Esophagus squamous epithelium (tissue), 5 donors: ENCODE measurements around the gene ZNF525. TPM values are rescaled to one million over a fixed set of nuclear protein-coding genes. Genes with fewer than 3 reads are reported as not detected.
"Not testable (repeated sequence)": the region's sequence is repeated elsewhere in the genome, so short reads cannot be mapped to it uniquely, and the experiment has no call there.

Source experiments
- DNase-seq: peaks from one replicate; lab custom pipeline; 2025; lab: John Stamatoyannopoulos, UW
- H3K27ac ChIP-seq, 4 donors: fragments of 200-600 bp; sonication (generic); one replicate each; pipeline ENCODE4 v1.5.1; 2016 to 2019; ENCODE audit warnings: mild to moderate bottlenecking in 1 of 4
- H3K27me3 ChIP-seq, 4 donors: fragments of 200-600 bp; sonication (generic); 1 replicate in 3 of 4; 2 replicates in 1 of 4; pipeline versions ENCODE4 v1.5.1 to v1.6.0; 2017 to 2021; ENCODE audit warnings: antibody characterized with exemption in 1 of 4
- H3K36me3 ChIP-seq, 3 donors: fragments of 200-600 bp; sonication (generic); one replicate each; pipeline ENCODE4 v1.5.1; 2016 to 2019
- H3K4me1 ChIP-seq, 3 donors: fragments of 200-600 bp; sonication (generic); one replicate each; pipeline ENCODE4 v1.5.1; 2017 to 2019
- H3K4me3 ChIP-seq, 4 donors: fragments of 200-600 bp; sonication (generic); 1 replicate in 3 of 4; 2 replicates in 1 of 4; pipeline ENCODE4 v1.5.1; 2016 to 2019; ENCODE audit warnings: mild to moderate bottlenecking in 2 of 4, moderate library complexity in 1 of 4
- H3K9me3 ChIP-seq, 3 donors: fragments of 200-600 bp; sonication (generic); one replicate each; pipeline ENCODE4 v1.5.1; 2016 to 2019
- POLR2A ChIP-seq, 4 donors: fragments of 450-650 bp; IDR thresholded peaks; one replicate each; pipeline ENCODE4 v1.6.1; 2017; ENCODE audit warnings: antibody characterized with exemption in 4 of 4, mild to moderate bottlenecking in 4 of 4, moderate library complexity in 3 of 4
- WGBS, 2 donors: methylation state at CpG; one replicate each; pipeline ENCODE4 v1.1.5; 2018; 5-methylcytosine and 5-hydroxymethylcytosine counted together
- intact Hi-C: fragments of 100-400 bp; cut with DNase I; formaldehyde crosslinking; loops from one replicate; pipeline ENCODE4 v1.15.0; 2022
- total RNA-seq, 4 donors: library from RNA; depleted of rRNA; stranded (reverse); fragments of >200 nt; gene quantifications; one replicate each; pipeline ENCODE4 v1.1.0, GENCODE V29; 2016
- TF ChIP-seq, protein P1 (sequence below), 6 experiments: fragments of 450-650 bp in 4 of 6; fragments of 200-600 bp in 2 of 6; sonication (generic) in 2 of 6; IDR thresholded peaks; one replicate each; pipeline ENCODE4 v1.5.1; 2016 to 2019; ENCODE audit warnings: antibody characterized with exemption in 6 of 6, mild to moderate bottlenecking in 4 of 6, moderate library complexity in 4 of 6
- donor health status: DM: yes; HTN: yes; CAD: no.

The ZNF525 gene
- total RNA-seq, 4 donors from 2014 or later: 2.3 to 17.4 (median 6.2) TPM

DNA sequence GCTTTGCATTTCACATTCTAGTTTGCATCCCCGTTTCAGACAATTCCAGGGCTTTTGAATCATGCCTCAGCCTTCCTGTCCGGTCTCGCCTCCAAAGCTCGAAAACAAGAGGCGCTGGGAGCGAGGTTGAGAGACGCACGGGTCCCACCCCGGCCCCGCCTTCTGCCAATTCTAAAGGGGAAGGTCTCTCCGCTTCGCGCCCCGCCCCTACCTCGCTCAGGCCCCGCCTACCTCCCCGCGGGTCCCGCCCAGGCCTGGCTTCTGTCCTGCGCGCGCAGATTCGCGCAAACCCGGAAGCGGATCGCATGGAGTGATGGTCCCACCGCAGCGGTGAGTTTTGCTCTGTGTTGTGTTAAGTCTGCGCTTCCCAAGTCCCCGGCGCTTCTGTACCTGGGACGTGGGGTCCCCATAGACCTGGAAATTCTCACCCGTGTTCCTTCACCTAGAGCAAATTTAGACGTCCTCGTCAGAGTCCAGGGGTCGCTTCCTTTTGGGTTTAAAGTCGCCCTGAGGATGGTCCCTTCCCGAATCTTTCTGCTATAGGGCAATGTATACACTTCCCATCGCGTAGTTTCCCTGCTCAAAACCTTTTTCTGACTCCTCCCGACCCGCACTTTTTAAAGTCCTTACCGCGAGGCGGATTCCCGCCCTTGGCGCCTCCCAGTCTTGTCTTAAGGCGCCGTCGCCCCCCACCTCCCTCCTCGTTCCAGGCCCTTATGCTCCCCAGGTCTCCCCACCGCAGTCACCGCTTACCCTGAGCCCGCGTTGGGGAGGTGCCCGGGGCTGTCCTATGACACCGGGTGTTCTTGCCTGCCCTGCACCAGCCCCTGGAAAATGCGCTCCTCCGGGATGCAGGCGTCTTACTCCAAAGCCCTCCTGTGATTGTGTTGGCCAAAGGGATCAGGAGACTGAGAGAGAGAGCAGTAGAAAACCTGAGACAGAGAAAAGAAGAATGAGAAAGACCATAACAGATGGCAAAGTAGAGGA, 31.7 kb upstream of the ZNF525 start, which contains the start of gene ZNF845:
Gene ZNF845, plus strand, starts transcription at position 287 of the 987 bp plus-strand sequence. CDS start 7,559 bp downstream, outside the sequence.
- TF ChIP-seq, protein P1, sequence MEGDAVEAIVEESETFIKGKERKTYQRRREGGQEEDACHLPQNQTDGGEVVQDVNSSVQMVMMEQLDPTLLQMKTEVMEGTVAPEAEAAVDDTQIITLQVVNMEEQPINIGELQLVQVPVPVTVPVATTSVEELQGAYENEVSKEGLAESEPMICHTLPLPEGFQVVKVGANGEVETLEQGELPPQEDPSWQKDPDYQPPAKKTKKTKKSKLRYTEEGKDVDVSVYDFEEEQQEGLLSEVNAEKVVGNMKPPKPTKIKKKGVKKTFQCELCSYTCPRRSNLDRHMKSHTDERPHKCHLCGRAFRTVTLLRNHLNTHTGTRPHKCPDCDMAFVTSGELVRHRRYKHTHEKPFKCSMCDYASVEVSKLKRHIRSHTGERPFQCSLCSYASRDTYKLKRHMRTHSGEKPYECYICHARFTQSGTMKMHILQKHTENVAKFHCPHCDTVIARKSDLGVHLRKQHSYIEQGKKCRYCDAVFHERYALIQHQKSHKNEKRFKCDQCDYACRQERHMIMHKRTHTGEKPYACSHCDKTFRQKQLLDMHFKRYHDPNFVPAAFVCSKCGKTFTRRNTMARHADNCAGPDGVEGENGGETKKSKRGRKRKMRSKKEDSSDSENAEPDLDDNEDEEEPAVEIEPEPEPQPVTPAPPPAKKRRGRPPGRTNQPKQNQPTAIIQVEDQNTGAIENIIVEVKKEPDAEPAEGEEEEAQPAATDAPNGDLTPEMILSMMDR (IDR thresholded peaks at IDR 0.05): no peak
- peak in 1 of 4 donors; percentile 64 for TF ChIP-seq POLR2A (IDR thresholded peaks at IDR 0.05)
- no peaks in the 10 kb centered on the region for H3K27me3 ChIP-seq
- 0% methylated on average over 28 to 36 of the region's 61 CpGs for WGBS, 2 donors
- H3K27ac ChIP-seq: peak within 1 kb of the TSS; percentile 64 to 87 (median 80)
- peaks cover 0 to 20% (median 0%) of the 10 kb centered on the region in 3 donors for H3K36me3 ChIP-seq
- peaks cover 0 to 21% (median 4%) of the 10 kb centered on the region in 3 donors for H3K4me1 ChIP-seq
- peaks cover 0 to 23% (median 9%) of the 10 kb centered on the region in 3 donors for H3K9me3 ChIP-seq
- H3K4me3 ChIP-seq: peak within 1 kb of the TSS; percentile 61 to 87 (median 71)
- intact Hi-C loops: no loop called here
- peak; percentile 71 for DNase-seq

DNA sequence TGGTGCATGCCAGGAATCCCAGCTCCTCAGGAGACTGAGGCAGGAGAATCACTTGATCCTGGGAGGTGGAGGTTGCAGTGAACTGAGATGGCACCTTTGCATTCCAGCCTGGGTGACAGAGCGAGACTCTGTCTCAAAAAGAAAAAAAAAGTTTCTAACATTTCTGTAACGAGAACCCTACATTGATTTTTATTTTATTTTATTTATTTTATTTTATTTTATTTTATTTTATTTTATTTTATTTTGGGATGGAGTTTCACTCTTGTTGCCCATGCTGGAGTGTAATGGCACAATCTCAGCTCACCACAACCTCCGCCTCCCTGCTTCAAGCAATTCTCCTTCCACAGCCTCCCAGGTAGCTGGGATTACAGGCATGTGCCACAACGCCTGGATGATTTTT, 21.1 kb upstream of the ZNF525 start:
- Histone ChIP-seq H3K36me3 (peaks cover 26 to 100% (median 42%) of the 10 kb centered on the region in 3 donors), H3K9me3 (peaks cover 5 to 98% (median 62%) of the 10 kb centered on the region in 3 donors)
- H3K4me1 ChIP-seq, H3K4me3 ChIP-seq, DNase-seq, intact Hi-C loops, H3K27ac ChIP-seq, H3K27me3 ChIP-seq: not testable (repeated sequence)
- 96 to 97% methylated on average over 4 of the region's 4 CpGs for WGBS, 2 donors

DNA sequence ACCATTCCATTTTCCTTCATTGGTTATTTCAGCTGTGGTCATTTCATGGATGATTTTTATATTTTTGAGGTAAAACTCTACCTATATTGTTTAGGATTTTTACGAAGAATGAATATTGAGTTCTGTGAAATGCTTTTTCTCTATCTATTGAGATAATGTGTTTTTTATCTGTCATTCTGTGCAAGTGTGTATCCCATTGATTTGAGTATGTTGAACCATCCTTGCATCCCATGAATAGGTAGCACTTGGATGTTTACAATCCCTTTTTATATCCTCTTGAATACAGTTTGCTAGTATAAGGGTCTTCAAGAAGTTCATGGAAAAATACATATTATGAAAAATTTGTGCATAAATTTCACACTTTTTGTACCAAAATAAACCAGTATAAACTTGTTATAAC, 9.8 kb upstream of the ZNF525 start:
- 90 to 96% methylated on average over 1 of the region's 1 CpG for WGBS, 2 donors
- Histone ChIP-seq H3K4me3 (no peak overlapping the region), H3K27ac (no peak overlapping the region), H3K27me3 (no peaks in the 10 kb centered on the region), H3K36me3 (peaks cover 9 to 22% (median 10%) of the 10 kb centered on the region in 3 donors), H3K4me1 (no peaks in the 10 kb centered on the region), H3K9me3 (peaks cover 16 to 85% (median 79%) of the 10 kb centered on the region in 3 donors)
- intact Hi-C loops: no loop called here
- no peak for DNase-seq
- no peak for TF ChIP-seq POLR2A (IDR thresholded peaks at IDR 0.05)
- TF ChIP-seq, protein P1 (IDR thresholded peaks at IDR 0.05): no peak

DNA sequence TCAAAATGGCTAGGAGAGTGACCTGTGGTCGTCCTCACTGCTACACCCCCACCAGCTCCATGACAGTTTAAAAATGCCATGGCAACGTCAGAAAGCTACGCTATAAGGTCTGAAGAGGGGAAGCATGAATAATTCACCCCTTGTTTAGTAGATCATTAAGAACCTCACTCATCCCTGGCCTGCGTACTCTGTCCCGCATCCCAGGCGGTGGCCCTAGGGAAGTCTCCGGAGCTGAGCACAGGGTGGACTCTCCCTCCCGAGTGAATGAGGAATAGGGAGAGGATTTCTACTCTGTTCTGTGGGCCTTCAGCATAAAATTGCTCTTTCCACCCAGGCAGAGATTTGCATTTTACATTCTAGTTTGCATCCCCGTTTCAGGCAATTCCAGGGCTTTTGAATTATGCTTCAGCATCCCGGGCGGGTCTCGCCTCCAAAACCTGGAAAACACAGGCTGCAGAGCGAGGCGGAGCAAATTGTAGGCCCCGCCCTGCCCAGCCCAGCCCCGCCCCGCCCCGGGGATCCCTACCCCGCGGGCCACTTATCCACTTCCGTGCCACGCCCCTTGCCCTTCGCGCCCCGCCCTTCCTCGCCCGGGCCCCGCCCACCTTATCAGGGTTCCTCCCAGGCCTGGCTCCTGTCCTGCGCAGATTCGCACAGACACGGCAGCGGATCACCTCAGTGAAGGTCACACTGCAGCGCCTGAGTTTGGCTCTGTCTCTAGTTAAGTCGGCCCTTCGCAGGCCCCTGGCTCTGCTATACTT, 7.5 kb upstream of the ZNF525 start:
- H3K27me3 ChIP-seq: no peaks in the 10 kb centered on the region
- TF ChIP-seq, protein P1 (IDR thresholded peaks at IDR 0.05): no peak
- TF ChIP-seq POLR2A (IDR thresholded peaks at IDR 0.05): no peak
- 65 to 75% methylated on average over 17 to 28 of the region's 35 CpGs for WGBS, 2 donors
- no peak overlapping the region for H3K4me3 ChIP-seq
- no peaks in the 10 kb centered on the region for H3K4me1 ChIP-seq
- no peaks in the 10 kb centered on the region for H3K36me3 ChIP-seq
- intact Hi-C loops: no loop called here
- H3K9me3 ChIP-seq: peaks cover 9 to 62% (median 56%) of the 10 kb centered on the region in 3 donors
- H3K27ac ChIP-seq: no peak overlapping the region
- no peak for DNase-seq

DNA sequence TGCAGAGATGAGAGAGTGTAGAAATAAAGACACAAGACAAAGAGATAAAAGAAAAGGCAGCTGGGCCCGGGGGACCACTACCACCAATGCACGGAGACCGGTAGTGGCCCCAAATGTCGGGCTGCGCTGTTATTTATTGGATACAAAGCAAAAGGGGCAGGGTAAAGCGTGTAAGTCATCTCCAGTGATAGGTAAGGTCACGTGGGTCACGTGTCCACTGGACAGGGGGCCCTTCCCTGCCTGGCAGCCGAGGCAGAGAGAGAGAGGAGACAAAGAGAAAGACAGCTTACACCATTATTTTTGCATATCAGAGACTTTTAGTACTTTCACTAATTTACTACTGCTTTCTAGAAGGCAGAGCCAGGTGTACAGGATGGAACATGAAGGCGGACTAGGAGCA, 5.4 kb upstream of the ZNF525 start:
- DNase-seq, H3K27ac ChIP-seq, H3K36me3 ChIP-seq, H3K4me1 ChIP-seq, H3K27me3 ChIP-seq, H3K4me3 ChIP-seq: not testable (repeated sequence)
- peaks cover 3 to 41% (median 37%) of the 10 kb centered on the region in 3 donors for H3K9me3 ChIP-seq
- intact Hi-C loops: loop anchor here (10.0 kb wide), 1 partner anchor 165 kb away; the partner anchor contains the start of gene ZNF665
- WGBS, 2 donors: 80 to 88% methylated on average over 10 of the region's 10 CpGs
